Activated CD4-positive, alpha-beta T cell treated with anti-CD3 and anti-CD28 coated beads, Interleukin-2, amount 50 U/mL, for 16 hours (primary cell): ENCODE results near the gene KSR1.
A peak's percentile ranks its signal among the peaks of the same experiment; 100 is the strongest.
"Not testable (repeated sequence)": the region's sequence is repeated elsewhere in the genome, so short reads cannot be mapped to it uniquely, and the experiment has no call there.

ENCODE experiments used
- DNase-seq: peaks from one replicate; pipeline ENCODE4 v3.0.0-alpha.2; 2020

KSR1 gene

DNA sequence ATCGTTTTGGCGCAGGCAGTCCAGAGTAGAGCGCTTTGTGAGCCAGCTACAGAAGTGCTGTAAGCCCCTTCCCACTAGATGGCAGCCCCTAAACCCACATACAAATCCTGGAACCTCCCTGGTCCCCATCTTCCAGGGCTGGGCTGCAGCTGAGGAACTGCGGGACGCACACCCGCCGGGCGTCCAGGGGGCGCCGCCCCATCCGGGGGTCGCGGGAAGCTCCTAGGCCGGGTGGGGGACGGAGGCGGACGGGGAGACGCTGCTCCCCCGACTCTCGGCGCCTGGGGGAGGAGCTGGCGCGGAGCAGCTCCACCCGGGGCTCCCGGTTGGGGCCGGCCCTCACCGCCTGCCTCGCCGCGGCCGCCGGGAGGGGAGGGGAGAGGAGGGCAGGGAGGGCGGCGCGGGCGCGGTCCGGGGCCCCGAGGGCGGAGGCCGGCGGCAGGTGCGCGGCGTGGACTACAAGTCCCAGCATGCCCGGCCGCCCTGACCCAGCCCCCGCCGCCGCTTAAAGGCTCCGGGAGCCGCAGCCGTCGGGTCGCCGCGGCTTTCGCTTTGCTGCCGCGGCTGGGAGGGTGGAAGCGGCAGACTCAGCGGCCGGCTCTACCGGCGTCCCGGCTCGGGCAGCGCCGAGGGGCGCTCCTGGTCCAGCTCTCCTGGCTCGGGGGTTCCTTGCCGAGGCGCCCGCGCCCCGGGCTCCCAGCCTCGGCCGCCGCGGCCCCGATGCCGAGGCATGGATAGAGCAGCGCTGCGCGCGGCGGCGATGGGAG is at the start of gene KSR1:
TSS of gene KSR1 (plus strand) at position 535 of the 767 bp plus-strand sequence. CDS start at position 731, 196 bp downstream.
- DNase-seq = peak; percentile 84

DNA sequence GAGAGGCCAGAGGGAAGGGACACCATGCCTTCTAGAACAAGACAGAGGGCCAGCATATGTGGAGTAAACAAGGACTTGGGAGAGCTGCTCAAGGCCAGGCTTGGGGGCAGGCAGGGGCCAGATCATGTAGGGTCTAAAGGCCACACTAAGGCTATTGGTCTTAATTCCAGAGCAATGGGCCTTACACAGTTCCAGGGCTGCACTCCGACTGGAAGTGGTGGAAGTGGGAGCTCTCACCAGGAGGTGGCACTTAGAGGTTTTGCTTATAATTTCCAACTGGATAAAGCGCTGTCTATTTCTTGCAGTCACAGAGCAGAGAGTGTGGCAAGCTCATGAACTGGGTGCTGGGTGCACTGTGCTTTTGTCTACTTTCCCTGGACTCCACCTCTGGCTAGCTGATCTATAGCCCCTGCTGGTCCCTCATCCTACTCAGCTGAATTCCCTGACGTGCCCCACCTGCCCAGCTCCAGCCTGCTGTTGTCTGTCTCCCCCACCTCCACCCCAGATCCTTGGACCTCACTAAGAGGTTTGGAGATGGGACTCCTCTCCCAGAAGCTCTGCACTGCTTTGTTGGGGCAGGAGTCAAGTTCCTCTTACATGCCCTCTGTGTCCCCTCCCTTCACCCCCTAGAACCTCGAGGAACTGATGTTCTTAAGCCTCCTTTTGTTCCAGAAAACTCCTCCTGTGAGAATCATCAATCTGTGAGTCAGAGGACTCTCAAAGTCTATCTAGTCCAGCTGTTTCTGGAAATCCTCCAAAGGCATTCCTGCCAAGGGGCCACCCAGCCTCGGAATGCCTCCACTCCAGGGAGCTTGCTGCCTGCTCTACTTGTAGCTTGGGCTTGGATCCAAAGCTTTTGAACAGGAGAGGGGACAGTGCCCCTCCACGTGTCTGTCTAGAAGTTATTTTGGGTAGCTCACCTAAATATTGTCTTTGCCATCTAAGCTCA is 48.1 kb upstream of the KSR1 start:
- no peak for DNase-seq

DNA sequence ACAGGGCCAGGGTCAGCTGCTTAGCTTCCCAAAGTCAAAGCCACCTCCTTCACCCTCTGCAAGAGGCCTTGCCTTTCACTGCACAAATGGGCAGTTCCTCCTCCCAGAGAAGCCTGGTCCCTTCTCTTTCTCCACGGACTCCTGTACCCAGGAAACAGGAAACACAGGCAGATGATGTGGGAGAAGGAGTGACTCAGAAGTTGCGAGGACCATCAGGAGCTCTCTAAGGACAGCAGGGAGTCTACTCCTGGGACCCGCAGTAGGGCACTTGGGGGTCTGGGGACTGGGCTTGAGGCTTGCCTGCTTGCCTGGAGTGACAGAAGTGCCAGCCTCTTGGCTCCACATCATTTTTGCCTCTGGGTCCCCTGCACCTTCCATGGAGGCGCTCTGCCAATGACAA is 47.4 kb upstream of the KSR1 start:
- DNase-seq = no peak

DNA sequence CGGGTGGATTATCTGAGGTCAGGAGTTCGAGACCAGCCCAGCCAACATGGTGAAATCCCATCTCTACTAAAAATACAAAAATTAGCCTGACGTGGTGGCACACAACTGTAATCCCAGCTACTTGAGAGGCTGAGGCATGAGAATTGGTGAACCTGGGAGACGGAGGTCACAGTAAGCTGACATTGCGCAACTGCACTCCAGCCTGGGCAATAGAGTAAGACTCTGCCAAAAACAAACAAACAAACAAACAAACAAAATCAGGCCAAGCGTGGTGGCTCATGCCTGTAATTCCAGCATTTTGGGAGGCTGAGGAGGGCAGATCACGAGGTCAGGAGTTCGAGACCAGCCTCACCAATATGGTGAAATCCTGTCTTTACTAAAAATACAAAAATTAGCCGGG is 44.1 kb upstream of the KSR1 start:
- DNase-seq = not testable (repeated sequence)

DNA sequence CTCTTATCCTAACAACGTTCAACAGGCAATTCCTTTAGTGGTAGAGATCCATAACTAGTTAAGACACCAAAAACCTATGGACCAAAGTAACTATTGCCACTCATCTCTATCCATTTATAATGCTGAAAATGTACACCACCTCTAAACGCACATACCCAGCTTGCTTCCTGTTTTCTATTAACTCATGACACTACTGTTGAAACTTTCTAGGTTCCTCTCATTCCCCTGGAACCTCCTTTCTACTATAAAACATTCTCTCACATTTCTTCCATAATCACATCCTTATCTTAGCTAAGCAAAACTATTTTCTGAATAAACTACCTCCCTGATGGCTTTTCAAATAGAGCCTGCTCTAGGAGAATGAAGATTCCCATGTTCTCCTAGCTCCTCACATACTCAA is 42.9 kb upstream of the KSR1 start:
- DNase-seq = no peak

DNA sequence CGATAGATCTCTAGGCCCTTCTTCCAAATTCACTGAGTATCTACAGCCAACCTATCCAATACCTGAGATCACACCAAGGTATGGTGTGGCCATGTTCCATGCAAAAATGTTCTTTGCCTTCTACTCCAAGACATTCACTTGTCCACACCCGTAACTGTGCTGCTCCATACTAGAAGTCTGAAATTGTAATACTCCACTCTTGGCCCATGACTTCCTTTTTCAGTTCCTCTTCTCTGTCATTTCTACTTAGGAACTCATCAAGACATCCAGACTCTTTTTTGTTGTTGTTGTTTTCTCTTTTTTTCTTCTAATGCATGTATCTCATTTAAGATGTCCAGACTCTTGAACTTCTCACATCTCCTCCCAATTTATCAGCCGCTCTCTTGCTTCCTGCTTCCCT is 42.5 kb upstream of the KSR1 start:
- no peak for DNase-seq

DNA sequence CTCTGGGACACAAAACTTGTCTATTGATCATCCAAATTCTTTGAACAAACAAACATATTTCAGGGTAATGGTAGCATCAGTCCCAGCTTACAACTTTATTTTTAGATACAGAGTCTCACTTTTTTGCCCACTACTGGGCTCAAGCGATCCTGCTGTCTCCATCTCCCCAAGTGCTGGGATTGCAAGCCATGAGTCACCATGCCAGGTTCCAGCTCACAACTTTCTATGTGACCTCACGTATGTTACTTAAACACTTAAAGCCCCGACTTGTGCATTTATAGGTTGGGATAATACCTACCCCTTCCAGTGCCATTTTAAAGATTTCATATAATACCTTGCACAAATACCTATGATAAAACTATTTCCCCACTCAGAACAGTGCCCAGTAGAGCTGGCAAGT is 42.0 kb upstream of the KSR1 start:
- DNase-seq = no peak

DNA sequence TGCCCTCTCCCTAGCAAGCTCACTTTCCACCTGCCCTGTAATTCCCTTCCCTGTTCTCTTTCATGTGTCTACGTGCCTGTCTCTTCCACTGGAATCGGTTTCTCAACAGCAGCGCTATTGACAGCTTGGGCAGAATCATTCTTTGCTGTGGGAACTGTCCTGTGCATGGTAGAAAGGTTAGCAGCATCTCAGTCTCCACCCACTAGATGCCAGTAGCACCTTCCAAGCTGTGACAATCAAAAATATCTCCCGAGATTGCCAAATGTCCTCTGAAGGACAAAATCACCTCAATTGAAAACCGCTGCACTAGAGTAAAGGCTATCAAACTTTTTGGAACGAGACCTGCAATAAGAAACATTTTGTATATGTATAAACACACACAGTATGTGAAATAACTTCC is 41.6 kb upstream of the KSR1 start:
- no peak for DNase-seq

DNA sequence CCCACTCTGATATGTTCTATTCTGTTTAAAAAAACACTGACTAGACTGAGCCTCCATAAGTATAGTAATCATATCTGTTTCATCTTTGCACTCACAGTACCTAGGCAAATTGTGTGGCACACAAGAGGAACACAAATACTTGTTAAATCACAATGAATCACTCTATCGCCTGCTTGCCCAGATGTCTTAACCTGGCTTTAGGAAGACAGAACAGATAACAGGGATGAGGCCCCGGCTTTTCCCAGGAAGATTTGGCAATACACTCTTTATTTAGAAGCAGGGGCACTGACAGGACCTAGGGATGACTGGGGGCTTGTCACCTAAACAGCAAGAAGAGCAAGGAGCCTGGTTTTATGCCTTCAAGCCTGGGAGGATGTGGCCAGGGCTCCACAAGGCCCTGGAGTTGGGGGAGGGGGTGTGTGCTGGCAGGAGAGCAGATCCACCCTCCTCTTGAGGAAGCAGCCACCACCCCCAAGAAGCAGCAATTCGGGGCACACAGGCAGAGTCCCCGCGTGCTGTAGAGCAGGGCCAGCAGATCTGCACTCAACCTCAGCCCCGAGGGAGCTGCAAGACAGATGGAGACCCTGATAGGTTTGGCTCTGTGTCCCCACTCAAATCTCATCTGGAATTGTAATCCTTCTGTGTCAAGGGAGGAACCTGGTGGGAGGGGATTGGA is 41.0 kb upstream of the KSR1 start:
- no peak for DNase-seq

DNA sequence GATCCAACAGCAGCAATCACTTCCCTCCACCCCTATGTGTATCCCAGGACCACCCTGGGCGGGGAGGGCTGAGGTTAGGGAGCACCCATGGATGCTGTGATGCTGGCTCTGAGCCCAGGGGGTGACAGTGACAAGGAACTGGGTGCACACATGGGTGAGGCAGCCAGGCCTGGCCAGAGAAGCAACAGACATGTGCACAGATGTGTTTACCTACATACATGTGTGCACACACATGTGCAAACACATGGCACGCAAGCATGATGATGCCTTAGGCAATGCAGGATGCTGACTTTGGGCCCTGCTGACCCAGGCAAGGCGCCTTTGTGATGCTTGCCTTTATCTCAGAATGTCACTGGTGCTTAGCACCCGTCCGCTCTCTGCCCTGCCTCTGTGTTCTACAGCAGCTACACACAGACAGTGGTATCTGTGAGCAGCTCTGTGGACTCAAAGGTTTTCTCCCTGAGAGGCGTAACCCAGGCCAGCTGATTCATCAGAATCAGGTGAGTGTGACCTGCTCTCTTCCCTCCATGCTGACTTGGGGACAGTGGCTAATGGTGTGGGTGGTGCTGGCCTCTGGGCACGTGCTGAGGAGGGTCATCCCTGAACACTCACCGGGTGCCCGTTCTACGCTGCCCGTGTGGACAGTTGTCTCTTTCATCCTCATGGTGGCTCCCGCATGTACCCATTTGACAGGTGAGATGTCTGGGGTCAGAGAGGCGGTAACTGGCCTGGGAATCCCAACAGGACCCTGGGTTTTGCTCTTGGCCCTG is 38.5 kb upstream of the KSR1 start:
- DNase-seq = no peak

DNA sequence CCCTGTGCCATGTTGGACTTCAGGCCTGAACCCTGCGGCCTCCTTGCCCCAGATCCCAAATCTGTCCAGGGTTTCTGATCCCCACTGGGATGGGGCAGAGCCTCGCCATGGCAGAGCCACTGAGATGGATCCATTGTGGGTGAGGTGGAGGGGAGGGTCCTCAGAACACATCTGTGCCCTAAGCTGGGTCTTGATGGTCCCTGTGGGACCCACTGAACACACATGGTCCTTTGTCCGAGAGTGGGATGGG is 38.0 kb upstream of the KSR1 start:
- DNase-seq = no peak

DNA sequence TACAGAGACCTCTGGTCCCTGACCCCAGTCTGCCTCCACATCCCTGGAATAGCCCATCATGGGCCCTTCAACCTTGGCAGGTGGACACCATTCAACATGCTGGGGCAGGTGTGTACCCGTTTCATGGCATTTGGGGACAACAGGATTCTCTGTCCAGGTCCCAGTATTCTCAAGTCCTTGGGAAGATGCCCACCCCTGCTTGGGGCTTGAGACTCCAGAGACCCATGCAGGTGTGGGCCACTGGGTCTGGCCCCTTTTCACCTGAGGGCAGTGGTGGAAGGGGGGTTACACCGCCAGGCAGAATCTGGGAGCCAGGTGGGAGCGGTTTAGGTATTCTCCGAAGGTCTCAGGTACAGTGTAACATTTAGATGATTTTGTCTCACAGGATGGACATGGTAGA is 37.1 kb upstream of the KSR1 start:
- no peak for DNase-seq

DNA sequence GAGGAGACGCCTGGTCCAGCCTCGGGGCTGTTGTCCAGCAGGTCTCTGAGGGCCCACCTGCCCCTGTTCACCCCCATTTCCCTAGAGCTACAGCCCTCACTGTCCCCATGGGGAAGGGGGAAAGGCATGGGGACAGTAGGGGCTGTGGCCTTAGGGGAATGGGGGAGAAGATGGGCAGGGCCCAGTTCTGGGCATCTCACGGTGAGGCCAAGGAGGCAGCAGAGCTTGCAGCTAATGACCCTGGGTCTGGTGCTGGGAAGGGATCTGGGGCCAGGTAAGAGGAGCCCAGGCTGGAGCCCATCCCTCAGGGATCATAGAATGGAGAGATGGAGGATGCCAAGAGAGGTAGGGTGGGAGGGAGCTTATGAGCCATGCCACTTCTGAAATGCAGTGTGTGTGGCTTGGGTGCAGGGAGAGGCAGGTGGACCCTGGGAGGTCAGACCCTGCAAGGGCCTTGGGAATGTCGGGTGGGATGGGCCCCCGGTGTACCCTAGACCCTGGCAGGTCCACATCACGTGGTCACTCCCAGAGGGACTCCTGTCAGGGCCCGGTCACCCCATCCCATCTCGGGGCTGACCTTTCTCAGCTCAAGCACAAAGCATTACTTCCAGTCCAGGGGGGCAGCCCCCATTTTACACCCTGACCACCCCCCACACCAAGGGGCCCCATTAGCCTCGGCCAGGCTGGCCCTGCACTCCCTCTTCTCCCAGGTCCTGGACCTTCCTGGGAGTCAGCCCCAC is 35.9 kb upstream of the KSR1 start:
- no peak for DNase-seq

DNA sequence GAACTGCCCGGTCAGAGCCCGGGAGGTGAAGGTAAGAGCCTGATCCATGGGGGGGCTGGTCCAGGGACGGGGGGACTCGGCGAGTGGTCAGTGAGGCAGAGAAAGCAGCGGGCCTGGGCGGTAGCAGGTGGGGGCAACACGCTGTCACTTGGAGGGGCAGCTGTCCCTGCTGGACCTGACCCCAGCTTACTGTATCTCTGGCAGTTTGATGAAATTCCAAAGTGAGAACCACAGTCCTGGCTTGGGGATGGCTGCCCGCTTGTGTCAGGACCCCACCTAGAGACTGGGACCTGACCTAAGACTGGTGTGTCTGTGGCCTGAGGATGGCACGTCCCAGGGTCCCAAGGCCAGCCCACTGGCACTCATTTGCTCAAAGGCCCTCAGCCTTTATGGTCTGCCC is 35.1 kb upstream of the KSR1 start:
- DNase-seq = no peak

DNA sequence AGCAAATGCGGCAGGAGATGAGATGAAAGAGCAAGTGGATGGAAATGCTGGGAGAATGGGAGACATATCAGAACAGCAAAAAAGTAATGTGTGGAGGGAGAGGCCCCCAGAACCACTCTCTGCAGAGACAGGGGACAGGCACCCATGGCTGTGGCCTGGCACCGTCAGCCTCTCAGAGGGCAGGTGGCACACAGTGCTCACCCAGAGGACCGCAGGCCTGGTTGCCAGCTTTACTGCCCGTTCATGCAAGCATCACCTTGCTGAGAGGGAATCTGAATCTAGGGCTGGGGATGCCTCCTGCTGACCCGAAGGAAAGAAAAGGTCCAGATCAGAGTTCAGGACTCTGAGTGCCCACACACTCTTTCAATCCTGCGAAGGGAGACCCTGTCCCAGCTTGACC is 34.6 kb upstream of the KSR1 start:
- DNase-seq = not testable (repeated sequence)

DNA sequence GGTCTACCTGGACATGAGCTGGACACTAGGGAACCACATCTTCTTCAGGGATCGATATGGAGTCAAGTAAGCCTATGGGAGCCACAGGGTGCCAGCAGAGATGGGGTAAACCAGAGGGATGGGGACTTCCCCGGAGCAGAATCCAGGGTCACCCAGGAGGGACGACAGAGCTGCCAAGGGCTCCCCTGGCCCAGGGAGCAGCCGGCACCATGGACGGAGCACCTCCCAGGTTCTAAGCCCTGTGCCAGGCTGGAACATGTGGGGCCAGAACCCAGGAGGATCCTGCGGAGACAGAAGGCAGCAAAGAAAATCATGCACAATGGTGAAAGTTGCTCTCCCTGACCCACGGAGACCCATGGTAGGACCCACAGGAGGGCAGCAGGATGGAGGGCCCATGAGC is 33.6 kb upstream of the KSR1 start:
- DNase-seq = no peak

DNA sequence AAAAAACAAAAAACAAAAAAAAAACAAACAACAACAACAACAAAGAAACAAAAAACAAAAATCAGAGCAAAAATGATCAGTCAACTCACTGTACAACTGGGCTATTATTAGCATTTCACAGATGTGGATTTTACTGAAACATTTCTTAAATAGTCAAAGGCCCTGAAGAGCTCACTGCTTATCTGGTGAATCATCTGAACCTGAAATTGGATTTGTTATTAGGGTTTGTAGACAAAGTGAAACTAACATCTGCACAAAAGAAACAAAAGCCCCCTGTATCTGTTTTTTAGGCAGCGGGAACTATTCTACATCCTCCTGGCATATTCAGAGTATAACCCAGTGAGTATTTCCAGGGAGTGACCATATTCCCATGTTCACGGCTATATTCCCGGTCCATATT is 32.6 kb upstream of the KSR1 start:
- no peak for DNase-seq

DNA sequence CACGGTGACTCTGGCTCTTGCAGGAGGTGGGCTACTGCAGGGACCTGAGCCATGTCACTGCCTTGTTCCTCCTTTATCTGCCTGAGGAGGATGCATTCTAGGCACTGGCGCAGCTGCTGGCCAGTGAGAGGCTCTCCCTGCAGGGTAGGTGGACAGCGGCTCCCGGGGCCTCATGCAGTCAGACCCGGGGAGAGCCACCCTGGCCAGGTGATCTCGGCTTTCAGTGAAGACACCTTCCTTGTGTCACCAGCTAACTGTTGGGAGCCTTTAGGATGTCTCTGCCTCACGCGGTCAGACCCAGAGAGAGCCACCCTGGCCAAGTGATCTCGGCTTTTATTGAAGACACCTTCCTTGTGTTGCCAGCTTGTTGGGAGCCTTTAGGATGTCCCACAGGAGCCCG is 31.7 kb upstream of the KSR1 start:
- no peak for DNase-seq

DNA sequence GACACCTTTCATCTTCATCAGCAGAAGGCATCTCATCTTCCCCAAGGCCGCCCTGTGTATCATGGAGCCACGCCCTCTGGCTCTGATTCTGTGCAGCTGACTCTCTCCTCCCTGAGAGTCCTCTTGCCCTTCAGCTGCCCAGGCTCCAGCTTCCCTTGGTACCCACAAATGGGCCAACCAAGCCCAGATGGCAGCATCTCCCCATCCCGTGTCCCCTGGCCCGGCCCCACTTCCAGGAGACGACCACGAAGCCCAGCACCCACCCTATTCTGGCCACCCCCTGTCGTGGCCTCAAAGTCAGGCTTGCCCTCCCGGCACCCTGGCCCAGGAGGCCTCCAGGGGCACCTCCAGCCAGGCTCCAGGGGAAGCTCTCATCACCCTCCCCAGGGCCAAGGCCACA is 31.3 kb upstream of the KSR1 start:
- DNase-seq = no peak

DNA sequence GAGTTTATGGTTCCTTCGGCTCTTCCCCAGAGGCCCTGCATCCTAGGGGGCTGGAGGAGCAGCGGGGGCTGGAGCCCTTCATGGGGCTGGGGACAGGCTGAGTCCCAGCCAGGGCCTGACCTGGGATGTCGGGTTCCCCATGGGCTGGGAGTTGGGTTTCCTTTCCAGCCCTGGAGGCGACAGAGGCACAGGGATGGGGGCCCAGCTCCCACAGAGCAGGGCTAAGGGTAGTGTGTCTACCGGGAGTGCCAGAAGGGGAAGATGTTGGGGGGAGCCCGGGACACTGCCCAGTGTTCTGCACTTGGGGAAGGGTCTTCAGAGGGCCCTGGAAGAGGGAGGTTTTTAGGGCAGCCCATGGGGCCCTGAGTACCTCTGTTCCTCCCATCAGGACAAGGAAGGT is 30.7 kb upstream of the KSR1 start:
- not testable (repeated sequence) for DNase-seq

DNA sequence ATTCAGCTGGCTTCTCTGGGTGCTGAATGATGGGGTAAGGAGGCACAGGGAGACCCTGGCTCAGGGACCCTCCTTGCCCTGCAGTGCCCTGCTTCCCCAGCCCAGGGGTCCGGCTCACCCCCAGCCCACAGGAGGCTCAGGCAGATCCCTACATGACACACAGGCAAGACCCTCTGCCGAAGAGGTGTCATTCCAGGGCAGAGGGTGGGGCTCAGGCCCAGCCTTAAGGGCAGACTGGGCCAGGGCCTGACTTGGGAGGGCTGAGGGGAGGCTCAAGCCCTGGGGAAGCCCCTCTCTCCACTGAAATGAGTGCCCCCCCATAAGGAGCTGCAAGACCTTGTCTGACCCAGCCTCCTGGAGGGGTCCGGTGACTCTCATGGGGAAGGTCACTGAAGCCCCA is 30.3 kb upstream of the KSR1 start:
- no peak for DNase-seq

DNA sequence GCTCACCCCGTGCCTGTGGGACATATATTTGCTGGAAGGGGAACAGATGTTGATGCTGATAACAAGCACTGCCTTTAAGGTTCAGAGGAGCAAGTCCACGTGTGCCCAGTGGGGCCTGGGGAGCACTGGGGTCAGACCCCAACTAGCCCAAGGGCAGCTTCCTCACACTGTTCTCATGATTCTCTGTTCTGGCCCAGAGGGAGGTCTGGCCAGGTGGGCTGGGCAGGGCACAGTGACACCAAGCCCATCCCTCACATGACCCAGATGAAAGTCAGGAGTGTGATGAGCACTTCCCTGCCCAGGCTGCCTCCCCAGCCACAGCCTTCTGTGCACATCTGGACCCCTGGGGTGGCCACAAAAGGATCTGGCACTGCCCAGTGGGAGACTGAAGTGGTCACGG is 29.8 kb upstream of the KSR1 start:
- not testable (repeated sequence) for DNase-seq
